ENCODE data around the gene ERFE.

DNA sequence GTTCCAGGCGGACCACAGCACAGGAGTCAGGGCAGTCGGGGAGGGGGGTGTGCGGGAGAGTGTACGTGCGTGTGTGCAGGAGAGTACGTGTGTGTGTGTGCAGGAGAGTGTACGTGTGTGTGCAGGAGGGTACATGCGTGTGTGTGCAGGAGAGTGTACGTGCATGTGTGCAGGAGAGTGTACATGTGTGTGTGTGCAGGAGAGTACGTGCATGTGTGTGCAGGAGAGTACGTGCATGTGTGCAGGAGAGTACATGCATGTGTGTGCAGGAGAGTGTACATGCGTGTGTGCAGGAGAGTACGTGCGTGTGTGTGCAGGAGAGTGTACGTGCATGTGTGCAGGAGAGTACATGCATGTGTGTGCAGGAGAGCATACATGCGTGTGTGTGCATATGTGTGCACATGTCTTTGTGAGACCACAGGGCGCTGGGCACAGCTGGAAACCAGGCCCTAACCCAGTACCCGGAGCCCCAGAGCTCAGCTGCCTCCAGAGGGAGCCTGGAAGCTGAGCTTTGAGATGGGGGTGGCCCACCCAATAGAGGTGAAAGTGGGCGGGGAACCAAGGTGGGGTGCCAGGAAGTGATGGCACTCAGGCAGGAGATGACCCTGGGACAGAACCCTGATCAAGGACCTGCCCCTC is 34.2 kb upstream of the ERFE start:
- TF ChIP-seq, protein P1, sequence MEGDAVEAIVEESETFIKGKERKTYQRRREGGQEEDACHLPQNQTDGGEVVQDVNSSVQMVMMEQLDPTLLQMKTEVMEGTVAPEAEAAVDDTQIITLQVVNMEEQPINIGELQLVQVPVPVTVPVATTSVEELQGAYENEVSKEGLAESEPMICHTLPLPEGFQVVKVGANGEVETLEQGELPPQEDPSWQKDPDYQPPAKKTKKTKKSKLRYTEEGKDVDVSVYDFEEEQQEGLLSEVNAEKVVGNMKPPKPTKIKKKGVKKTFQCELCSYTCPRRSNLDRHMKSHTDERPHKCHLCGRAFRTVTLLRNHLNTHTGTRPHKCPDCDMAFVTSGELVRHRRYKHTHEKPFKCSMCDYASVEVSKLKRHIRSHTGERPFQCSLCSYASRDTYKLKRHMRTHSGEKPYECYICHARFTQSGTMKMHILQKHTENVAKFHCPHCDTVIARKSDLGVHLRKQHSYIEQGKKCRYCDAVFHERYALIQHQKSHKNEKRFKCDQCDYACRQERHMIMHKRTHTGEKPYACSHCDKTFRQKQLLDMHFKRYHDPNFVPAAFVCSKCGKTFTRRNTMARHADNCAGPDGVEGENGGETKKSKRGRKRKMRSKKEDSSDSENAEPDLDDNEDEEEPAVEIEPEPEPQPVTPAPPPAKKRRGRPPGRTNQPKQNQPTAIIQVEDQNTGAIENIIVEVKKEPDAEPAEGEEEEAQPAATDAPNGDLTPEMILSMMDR (IDR thresholded peaks at IDR 0.05), result no peak
- no peak for TF ChIP-seq EZH2phosphoT487 (IDR thresholded peaks at IDR 0.05)
